Nephron progenitor cell (in vitro differentiated cells): Measurements from ENCODE around the gene KCNAB2.

ENCODE experiments used
- DNase-seq: peaks from one replicate; pipeline ENCODE4 v3.0.0; 2021
- H3K27ac Mint-ChIP-seq: 2 replicates; pipeline ENCODE4 v1.8.0; 2021; ENCODE audit warnings: mild to moderate bottlenecking, moderate library complexity, mixed read lengths
- H3K27me3 Mint-ChIP-seq: 2 replicates; pipeline ENCODE4 v1.8.0; 2021; ENCODE audit warnings: mild to moderate bottlenecking, low read depth, mixed read lengths; ENCODE audit not compliant: poor library complexity
- H3K36me3 Mint-ChIP-seq: 2 replicates; pipeline ENCODE4 v1.8.0; 2021; ENCODE audit warnings: low read depth, mixed read lengths
- H3K4me1 Mint-ChIP-seq: 2 replicates; pipeline ENCODE4 v1.8.0; 2021; ENCODE audit warnings: mixed read lengths
- H3K4me3 Mint-ChIP-seq: 2 replicates; pipeline ENCODE4 v1.8.0; 2021; ENCODE audit warnings: mild to moderate bottlenecking, moderate library complexity, mixed read lengths
- H3K9me3 Mint-ChIP-seq: 2 replicates; pipeline ENCODE4 v1.8.0; 2021; ENCODE audit warnings: mild to moderate bottlenecking, moderate library complexity, mixed read lengths
- TF ChIP-seq, protein P1 (sequence below): fragments of 200-600 bp; sonication (generic); IDR thresholded peaks from 2 replicates; pipeline ENCODE4 v1.5.0; 2021; ENCODE audit warnings: antibody characterized with exemption

KCNAB2 gene

DNA sequence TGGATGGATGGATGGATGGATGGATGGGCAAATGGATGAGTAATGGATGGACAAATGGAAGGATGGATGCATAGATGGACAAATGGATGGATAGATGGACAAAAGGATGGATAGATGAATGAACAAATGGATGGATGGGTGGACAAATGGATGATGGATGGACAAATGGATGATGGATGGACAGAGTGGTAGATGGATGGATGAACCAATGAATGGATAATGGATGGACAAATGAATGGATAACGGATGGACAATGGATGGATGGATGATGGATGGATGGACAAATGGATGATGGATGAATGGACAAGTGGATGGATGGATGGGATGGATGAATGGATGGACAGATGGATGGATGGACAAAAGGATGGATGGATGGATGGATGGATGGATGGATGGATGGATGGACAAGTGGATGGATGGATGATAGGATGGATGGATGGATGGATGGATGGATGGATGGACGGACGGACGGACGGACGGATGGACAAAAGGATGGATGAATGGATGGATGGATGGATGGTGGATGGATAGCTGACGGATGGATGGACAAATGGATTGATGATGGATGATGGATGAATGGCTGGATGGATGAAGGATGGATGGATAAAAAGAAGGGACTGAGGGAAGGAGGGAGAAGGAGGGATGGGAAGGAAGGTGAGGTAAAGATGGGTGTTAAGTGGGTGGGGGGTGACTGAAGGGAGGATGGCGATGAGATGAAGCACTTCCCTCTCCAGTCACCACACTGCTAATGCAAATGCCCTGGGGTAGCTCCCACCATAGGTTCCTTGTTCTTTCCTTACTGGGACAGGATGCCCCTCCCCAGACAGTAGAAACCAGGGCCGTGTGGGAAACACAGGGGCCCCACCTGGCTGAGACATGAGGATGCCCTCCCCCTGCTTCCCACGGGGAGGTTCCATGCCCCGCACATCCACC, 104.6 kb downstream of the KCNAB2 start:
- no peaks in the 10 kb centered on the region for H3K9me3 Mint-ChIP-seq

More for the DNA sequence above, 104.6 kb downstream of the KCNAB2 start:
- no peaks in the 10 kb centered on the region for H3K36me3 Mint-ChIP-seq
- DNase-seq, result no peak
- H3K4me3 Mint-ChIP-seq, result no peak overlapping the region
- peaks cover 19% of the 10 kb centered on the region for H3K4me1 Mint-ChIP-seq
- H3K27me3 Mint-ChIP-seq, result peaks cover 33% of the 10 kb centered on the region
- TF ChIP-seq, protein P1, sequence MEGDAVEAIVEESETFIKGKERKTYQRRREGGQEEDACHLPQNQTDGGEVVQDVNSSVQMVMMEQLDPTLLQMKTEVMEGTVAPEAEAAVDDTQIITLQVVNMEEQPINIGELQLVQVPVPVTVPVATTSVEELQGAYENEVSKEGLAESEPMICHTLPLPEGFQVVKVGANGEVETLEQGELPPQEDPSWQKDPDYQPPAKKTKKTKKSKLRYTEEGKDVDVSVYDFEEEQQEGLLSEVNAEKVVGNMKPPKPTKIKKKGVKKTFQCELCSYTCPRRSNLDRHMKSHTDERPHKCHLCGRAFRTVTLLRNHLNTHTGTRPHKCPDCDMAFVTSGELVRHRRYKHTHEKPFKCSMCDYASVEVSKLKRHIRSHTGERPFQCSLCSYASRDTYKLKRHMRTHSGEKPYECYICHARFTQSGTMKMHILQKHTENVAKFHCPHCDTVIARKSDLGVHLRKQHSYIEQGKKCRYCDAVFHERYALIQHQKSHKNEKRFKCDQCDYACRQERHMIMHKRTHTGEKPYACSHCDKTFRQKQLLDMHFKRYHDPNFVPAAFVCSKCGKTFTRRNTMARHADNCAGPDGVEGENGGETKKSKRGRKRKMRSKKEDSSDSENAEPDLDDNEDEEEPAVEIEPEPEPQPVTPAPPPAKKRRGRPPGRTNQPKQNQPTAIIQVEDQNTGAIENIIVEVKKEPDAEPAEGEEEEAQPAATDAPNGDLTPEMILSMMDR, result no peak
- no peak overlapping the region for H3K27ac Mint-ChIP-seq
